Prostate gland (tissue), 2 donors: Measurements from ENCODE around the gene THSD4.

Source experiments
- CTCF ChIP-seq, 4 experiments: fragments of 200-600 bp in 2 of 4; fragments of 450-650 bp in 2 of 4; sonication (generic) in 2 of 4; IDR thresholded peaks; 1 replicate in 3 of 4; 2 replicates in 1 of 4; pipeline ENCODE4 v1.5.1; 2016 to 2019; ENCODE audit warnings: antibody characterized with exemption in 4 of 4, mild to moderate bottlenecking in 2 of 4, moderate library complexity in 2 of 4
- POLR2AphosphoS5 ChIP-seq: sonication (generic); formaldehyde crosslinking; IDR thresholded peaks from one replicate; pipeline ENCODE4 v1.6.1; 2017; ENCODE audit warnings: antibody characterized with exemption

- no peak for TF ChIP-seq POLR2AphosphoS5
- no peak for TF ChIP-seq CTCF (IDR thresholded peaks at IDR 0.05)
Observed at GRCh38 chr15:71138473-71138872, 23.2 kb downstream of the THSD4 start.
